Retinal pigment epithelial cell (primary cell): ENCODE results near the gene ZNF292.
"Not testable (repeated sequence)": the region's sequence is repeated elsewhere in the genome, so short reads cannot be mapped to it uniquely, and the experiment has no call there.

Experiments
- DNase-seq: peaks from one replicate; pipeline ENCODE4 v3.0.0-alpha.2; 2010; ENCODE audit warnings: low read depth
- H3K4me3 ChIP-seq: 2 replicates; pipeline ENCODE4 v1.5.1; 2011; ENCODE audit warnings: mild to moderate bottlenecking, low read length, control low read depth, moderate library complexity
- TF ChIP-seq, protein P1 (sequence below): conservative IDR thresholded peaks from 2 replicates; pipeline ENCODE4 v1.5.1; 2011; ENCODE audit warnings: low read depth, low read length, control low read depth, inconsistent platforms

ZNF292 gene

DNA sequence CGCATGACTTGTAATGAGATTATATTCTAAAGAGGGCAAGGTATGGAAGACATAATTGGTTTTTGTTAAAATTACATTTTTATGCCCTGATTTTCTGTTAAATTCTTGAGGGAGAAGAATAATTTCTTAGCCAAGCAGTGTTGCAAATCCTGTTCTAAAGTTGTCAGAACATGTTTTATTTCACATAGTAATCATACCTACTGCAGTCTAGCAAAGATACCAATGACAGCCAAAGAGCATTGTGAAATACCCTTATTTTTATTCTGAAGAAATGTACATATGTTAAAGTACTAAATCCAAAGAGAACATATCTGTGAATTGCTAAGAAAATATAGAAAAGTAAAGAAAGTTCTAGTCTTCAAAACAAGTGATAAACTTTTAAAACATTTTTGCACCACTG, 127.4 kb downstream of the ZNF292 start:
- TF ChIP-seq, protein P1, sequence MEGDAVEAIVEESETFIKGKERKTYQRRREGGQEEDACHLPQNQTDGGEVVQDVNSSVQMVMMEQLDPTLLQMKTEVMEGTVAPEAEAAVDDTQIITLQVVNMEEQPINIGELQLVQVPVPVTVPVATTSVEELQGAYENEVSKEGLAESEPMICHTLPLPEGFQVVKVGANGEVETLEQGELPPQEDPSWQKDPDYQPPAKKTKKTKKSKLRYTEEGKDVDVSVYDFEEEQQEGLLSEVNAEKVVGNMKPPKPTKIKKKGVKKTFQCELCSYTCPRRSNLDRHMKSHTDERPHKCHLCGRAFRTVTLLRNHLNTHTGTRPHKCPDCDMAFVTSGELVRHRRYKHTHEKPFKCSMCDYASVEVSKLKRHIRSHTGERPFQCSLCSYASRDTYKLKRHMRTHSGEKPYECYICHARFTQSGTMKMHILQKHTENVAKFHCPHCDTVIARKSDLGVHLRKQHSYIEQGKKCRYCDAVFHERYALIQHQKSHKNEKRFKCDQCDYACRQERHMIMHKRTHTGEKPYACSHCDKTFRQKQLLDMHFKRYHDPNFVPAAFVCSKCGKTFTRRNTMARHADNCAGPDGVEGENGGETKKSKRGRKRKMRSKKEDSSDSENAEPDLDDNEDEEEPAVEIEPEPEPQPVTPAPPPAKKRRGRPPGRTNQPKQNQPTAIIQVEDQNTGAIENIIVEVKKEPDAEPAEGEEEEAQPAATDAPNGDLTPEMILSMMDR = no peak
- DNase-seq = no peak
- H3K4me3 ChIP-seq = no peak overlapping the region

DNA sequence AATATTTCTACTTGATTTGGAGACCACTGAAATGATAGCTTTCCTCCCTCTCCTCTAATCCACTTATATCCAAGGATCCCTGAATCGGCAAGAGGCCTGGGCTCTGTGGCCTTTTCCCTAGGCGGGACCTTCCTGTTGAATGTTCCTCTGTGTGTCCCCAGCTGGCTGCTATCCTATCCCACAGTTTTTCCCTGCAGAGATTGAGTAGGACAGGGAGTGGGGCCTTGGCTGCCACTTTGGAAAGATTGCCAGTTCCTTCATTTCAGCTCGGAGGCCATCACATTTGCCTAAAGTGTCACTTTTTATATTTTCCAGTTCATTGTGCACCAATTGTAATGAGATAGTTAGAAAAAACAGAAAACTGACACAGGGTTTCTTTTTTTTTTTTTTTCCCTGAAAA, 128.1 kb downstream of the ZNF292 start:
- H3K4me3 ChIP-seq = no peak overlapping the region
- TF ChIP-seq, protein P1 = no peak
- DNase-seq = no peak

DNA sequence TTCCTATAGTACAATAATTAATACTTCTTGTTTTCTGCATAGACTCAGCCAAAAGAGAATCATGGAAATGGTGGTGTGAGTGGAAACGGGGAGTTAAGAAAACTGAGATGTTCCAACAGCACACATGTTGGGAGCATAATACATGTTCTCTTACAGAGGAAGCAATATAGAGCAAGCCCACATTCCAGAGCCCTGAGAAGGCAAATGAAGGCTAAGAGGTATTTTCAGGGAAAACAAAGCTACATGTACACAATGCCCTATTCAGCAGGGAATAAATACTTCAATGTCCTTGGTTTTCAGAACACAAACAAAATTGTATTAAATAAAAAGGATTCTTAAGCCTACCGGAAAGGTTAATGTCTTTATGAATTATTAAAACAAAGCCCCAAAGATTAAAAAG, 131.9 kb downstream of the ZNF292 start:
- H3K4me3 ChIP-seq = no peak overlapping the region
- DNase-seq = no peak
- TF ChIP-seq, protein P1 = no peak

DNA sequence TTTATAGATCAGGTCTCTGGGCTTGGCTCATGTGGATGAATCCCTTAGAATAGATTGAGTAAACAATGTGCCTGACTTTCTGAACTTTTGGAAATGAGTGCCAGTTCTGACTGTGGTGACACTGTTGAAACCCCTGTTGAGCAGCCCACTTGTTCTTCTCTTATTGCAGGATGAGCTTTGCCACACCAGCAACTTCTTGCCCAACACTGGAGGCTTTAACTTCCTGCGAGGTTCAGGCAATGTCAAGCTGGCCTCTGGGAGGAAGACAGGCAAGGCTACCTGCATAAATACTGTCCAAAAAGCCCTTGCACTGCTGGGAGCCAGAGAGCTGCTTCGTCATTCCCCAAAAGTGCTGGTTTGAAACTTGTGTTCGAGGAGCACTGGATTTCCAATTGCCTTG, 134.2 kb downstream of the ZNF292 start:
- no peak overlapping the region for H3K4me3 ChIP-seq
- TF ChIP-seq, protein P1 = no peak
- no peak for DNase-seq

DNA sequence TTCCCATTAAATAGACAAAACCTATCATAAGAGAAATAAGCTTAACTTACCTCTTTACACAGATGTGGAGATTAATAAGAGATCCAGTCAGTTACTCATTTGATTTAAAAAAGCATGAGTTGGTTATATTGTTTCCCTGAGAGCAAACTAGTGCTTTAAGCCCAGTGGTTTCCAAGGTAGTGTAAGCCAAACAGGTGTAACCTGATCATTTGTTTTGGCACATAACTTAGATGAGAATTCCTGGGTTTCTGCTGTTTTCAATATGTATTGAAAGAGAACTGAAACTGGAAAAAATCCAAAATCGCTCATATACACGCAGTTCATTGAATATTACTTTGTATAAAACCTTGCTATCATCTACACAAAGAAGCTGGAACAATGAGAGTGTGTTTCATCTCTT, 136.5 kb downstream of the ZNF292 start:
- TF ChIP-seq, protein P1 = no peak
- no peak for DNase-seq
- no peak overlapping the region for H3K4me3 ChIP-seq

DNA sequence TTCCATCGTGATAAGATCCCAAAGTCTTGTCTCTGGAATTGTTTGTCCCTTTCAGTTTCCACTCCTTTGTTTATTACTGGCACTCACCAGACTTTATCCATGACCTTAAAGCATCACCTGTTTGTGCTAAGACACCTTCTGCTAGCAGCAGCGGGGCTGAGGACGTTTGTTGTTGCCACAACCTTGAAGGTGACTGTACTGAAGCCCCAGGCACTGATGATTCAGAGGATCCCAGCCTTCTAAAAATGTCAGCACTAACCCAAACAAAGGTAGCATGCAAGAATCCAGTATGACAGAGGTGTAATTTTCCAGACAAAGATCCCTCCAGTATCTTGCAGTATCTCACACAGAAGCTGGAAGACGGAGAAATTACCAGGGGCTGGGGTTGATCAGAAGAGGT, 138.2 kb downstream of the ZNF292 start:
- TF ChIP-seq, protein P1 = no peak
- H3K4me3 ChIP-seq = no peak overlapping the region
- no peak for DNase-seq

DNA sequence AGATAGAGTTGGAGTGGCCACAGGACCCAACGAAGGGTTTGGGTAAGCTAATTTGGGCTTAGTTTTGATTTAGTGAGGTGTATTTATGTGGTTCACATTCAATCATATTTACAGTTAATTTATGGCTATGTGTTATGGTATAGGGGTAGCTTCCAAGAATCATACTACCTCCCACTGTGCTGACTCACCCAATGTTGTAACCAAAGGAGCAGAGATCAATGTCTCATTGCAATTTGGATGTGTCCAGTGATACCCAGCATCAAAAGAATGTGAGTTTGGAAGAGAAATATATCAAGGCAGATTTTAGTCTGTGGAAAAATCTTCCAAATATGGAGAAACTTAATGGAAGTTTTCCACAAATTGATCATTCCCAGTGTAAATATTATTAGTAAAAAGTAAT, 141.8 kb downstream of the ZNF292 start:
- no peak for DNase-seq
- no peak overlapping the region for H3K4me3 ChIP-seq
- TF ChIP-seq, protein P1 = no peak

DNA sequence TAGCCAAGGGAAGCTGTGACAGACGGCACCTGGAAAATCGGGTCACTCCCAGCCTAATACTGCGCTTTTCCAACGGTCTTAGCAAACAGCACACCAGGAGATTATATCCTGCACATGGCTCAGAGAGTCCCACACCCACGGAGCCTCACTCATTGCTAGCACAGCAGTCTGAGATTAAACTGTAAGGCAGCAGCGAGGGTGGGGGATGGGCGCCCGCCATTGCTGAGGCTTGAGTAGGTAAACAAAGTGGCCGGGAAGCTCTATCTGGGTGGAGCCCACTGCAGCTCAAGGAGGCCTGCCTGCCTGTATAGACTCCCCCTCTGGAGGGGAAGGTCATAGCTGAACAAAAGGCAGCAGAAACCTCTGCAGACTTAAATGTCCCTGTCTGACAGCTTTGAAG, 145.9 kb downstream of the ZNF292 start:
- not testable (repeated sequence) for DNase-seq, H3K4me3 ChIP-seq
